ENCODE results near the gene CLIC6.
A peak's percentile ranks its signal among the peaks of the same experiment; 100 is the strongest.
"Not testable (repeated sequence)": the region's sequence is repeated elsewhere in the genome, so short reads cannot be mapped to it uniquely, and the experiment has no call there.

CLIC6 gene

DNA sequence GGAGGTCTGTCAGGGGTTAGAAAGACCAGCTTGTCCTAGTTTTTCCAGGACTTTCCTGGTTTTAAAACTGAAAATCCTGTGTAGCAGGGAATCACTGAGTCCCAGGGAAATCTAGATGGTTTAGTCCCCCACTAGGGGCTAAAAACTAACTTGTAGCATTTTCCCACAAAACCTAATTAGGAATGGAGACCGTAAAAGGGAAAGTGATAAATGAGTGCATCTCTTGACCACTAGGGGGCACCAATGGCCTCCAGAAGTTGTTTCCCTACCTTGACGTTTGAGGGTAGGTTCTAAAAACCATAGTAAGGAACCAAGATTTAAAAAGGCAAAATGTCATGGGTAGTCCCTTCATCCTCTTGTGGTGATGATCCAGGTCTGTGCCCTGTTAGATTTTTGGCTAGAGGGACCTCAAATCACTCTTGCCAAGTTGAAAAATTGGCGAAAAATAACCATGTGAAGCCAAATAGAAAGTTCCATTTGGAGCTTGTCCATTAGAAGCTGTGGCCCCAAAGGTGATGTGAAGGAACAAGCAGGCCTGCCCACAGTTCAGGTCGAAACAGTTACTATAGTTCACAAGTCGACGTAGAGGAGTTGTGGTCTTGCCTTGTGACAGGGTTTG is 24.5 kb downstream of the CLIC6 start:
- DNase-seq: peak; percentile 33

DNA sequence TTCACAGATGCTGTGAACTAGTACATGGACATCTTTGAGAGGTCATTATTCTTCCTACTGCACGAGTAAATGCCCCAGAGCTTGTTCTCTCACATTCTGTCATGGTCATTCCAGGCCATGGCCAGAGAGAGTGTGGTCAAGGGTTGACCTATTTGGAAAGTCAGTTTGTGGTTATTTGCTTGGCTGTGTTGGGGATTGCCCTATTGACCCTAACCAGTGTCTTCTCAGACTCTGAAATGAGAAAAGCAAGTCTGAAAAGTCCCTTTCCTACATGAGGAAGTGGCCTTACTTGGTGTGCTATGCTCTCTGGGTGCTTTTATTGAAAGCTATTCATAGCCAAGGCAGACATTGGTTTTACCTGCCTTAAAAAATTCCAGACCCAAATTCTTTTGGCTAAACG is 26.6 kb downstream of the CLIC6 start:
- no peak for DNase-seq

DNA sequence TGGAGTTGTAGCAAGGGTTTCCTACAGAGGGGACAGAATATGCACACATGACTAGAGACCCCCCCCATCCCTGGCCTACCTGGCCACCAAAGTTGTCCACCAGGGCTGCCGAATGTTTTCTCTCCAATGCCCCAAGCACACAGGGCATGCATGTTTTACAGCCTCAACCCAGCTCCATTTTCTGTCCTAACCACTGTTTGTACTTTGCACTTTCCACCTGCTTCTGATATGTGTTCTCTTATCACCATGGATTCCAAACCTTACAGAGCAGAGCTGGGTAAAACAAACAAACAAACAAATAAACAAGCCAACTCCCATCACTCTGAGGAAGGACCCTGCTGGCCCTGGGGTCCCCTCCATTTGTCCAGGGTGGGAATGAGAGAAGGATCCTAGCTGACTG is 27.3 kb downstream of the CLIC6 start:
- DNase-seq: no peak

DNA sequence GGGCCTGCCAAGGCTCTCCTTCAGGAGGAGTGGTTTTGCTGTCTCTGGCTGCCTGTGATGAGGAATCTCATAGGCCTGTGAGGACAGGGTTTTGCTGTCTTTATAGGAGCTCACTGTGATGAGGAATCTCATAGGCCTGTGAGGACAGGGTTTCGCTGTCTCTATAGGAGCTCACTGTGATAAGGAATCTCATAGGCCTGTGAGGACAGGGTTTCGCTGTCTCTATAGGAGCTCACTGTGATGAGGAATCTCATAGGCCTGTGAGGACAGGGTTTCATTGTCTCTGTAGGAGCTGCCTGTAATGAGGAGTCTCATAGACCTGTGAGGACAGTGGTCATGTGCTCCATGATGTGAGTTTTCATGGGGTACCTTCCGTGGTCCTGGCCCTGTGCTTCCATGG is 29.0 kb downstream of the CLIC6 start:
- no peak for DNase-seq

DNA sequence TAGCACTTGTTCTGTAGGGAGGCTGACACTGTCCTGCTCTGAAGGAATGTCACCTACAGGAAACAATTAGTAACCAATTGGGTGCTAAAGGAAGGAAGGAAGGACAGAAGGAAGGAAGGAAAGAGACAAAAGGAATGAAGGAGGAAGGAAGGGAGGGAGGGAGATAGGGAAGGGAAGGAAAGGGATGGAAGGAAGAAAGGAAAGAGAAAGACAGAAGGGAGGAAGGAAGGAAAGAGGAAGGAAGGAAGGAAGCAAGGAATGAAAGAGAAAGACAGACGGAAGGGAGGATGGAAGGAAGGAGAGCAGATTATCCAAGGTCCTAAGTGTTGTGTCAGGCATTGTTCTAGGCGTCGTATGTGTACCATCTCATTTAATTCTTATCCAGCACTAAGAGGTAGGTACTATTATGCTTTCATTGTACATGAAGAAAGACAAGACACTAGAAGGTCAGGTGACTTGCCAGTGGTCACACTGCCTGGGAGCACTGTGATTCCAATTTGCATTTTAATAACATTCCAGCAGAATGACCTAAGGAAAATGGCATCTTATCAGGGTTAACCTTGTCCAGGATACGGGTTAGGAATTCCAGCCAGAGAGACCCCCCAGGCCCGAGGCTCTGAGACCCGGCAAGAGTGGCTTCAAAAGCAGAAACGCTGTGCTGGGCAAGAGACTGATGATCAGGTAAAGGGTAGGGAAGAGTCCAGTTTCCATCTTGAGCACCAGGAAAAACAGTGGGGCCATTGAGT is 29.6 kb downstream of the CLIC6 start:
- DNase-seq: no peak

DNA sequence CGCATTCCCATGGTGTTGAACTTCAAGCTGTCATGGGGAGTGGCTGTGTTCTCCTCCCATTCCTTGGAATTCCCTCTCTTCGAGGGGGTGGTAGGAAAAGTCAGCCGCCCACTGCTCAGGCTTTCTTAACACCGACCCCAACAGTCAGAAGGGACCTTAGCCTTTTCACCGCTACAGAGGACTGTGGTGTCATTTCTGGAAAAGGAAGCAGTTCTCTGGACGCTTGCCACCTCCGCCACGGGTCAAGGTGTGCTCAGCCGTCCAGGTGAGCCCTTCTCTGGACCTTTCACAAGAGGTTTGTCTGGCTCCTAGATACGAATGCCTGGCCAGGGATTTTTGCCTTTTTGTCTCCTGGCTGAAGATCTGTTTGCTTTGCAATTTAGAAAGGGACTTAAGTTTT is 31.8 kb downstream of the CLIC6 start:
- DNase-seq: no peak

DNA sequence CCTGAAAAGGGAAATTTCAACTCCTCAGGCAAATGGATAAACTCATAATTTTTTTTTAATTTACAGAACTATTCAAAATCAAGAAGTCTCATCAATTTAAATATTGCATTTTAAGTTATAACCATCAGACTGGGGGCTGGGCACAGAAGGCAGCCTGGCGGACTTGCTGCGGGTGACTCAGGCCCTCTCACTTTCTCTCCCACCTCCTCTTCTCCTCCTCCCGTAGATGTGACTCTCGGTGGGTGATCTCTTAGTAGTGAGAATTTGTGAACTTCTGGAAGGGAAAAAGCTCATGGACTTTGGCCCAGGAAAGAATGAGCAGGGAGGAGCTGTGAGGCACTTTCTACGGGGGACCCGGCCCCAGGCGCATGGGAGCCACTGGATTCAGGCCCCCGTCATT is 32.9 kb downstream of the CLIC6 start:
- DNase-seq: no peak

DNA sequence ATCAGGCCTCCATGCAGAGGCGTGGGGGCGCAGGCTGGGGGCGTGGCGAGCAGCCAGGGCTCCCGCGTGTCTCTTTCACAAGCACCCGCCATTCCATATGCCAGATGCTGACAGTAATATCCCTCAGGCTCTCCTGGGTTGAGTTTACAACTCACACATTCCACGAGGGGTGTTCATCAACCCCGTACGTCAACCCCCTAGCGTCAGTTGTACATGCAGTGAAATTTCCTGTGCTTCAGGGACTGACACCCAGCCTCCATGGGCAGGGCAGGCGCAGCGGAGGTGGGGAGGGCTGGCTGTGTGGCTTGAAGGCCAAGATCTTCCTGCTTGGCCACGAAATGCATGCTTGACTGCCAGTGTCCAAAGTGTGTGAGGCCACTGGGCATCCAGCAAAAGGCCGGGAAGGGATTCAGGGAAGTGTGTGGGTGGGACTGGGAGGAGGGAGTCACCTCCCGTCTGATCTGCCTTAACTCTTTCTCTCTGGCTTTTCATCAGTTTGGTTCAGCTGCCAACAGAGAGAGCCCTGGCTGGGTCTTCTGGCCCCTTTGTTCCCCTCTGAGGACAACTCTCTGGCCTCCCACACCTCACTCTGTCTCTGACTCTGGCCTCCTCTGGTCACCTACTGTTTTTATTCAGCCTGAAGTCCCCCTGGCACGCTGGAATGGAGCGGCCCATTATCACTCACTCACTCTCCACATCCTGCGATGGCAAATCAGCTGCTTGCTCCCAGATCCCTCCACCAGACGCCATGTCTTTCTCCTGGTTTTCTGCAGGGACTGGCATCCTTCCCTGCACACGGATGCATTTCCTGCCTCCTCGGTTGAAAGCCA is 33.8 kb downstream of the CLIC6 start:
- no peak for DNase-seq

DNA sequence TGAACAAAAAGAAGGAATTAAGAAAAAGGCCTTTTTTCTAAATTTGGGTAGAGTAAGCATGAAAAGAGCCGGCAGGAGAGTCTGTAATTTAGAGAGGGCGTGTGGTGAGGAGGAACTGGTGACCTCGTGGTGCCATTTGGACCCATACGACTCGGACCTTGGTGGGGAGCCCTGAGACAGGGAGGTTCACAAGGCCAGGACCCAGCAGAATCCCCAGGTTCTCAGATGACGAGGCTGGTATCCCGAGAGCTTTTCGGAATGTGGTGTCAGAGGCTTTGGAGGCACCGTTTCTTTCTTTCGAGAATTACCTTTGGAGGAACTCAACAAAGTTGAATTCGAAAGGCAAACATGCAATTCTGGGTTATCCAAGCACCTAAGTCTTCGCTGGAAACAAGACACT is 34.8 kb downstream of the CLIC6 start:
- no peak for DNase-seq

DNA sequence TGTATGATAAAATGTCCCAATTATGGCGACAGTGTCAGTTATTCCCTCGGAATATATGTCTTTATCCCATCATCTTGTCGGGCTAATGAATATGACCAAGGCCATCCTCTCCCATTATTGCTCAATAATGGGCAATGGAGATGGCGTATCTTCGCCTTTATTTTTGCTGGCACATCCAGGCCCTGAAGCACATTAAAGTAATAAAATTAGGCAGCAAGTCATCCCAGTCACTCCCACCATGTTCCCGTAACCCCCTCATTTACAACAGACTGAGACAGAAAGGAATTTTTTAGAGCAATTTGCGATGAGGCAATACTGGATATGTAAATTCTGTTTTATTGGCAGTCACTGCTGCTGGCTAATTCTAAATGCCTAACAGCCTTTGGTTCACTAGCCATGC is 35.3 kb downstream of the CLIC6 start:
- no peak for DNase-seq

DNA sequence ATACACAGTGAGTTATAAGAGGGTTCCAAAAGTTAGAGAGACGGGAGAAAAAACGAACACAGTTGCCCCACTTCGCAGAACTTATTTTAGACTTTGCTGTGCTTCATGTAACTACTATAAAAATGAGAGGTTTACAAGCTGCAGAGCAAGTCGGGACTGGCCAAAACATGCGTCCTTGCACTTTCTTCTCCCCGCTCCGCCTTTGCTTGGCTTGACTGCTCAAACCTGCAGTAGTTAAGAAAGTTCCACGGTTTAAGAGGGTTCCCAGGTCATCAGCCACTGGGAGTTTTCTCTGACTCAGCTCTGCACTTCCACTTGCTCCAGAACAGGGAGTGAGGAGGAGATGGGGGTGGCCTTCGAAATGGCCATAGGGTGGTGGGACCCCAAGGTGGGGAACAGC is 36.2 kb downstream of the CLIC6 start:
- no peak for DNase-seq

DNA sequence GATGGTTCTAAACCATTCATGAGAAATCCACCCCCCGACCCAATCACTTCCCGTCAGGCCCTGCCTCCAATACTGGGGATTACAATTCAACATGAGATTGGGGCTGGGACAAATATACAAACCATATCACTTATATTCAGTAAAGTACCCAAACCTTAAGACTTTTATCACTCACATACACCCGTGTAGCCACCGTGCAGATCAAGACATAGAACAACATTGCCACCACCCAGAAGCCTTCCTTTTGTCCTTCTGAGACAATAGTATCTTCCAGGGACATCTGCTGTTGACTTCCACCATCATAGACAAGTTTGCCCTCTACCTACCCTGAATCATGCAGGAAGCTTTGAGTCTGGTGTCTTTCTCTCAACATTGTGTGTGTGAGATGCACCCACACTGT is 37.5 kb downstream of the CLIC6 start:
- no peak for DNase-seq

DNA sequence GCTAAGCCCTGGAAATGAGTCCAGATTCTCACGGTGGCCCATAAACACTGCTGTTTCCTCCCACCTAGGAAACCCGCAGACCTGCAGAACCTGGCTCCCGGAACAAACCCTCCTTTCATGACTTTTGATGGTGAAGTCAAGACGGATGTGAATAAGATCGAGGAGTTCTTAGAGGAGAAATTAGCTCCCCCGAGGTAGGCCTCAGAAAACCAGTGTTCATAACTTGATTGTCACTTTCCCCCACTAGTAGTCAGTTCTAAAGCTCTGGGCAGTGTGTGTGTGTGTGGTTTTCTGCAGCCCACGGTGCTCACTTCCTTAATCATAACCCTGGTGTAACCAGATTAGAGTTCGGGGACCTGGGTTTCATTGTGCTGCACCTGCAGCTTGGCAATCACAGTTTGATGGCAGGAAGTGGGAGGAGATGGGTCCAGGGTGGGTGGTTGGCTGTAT is 39.1 kb downstream of the CLIC6 start:
- DNase-seq: peak; percentile 61

DNA sequence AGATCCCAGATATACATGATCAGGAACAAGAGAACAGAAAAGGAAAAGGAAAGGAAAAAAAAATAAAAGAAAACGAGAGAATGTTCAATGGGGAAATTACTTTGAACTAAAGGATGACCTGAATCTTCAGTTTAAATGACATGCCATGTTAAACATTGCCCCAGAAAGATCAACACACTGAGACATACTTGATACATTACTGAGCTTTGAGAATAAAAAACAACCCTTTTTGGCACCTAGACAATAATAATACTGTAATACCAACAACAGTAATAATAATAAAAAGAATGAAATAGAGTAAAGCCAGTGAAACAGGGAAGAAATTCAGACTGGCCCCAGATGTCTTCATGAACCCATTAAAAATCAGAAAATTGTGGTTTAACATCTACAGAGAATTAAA is 44.8 kb downstream of the CLIC6 start:
- no peak for DNase-seq

DNA sequence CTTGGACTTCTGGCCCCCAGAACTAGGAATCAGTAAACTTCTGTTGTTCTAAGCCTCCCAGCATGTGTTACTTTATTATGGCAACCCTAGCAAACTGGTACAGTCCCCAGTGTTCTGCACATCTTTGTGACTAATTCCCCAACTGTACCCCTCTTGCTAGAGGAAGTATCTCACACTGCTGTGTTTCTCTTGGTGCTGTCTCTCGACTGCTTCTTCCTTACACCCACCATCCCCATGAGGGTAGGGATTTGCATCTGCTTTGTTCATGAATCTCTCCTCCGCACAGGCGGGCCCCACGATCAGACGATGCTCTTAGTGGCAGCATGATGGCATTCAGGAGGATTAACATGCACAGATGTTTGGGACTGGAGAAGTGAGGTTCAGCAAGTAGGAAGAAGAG is 46.7 kb downstream of the CLIC6 start:
- DNase-seq: no peak

DNA sequence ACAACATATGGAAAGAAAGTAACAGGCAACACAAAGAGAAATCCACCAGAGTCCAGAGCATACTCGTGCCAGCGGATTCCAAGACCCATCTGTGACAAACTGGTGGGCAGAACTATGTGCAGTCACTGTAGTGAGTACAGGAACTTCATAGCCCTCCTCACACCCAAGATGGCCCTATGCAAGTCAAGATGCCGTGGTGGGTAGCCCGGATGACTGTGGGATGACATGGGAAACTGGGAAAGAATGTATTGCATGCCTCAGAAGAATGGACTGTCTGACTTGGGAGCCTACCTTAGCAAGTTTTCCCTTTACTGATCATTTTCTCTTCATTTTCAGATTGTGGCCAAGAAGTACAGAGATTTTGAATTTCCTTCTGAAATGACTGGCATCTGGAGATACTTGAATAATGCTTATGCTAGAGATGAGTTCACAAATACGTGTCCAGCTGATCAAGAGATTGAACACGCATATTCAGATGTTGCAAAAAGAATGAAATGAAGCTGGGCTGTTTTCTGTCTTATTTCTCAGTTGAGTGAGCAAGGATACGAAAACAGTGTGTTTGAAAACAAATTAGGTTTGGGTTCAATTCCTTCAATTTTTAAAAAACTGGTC is 47.3 kb downstream of the CLIC6 start:
- DNase-seq: no peak

DNA sequence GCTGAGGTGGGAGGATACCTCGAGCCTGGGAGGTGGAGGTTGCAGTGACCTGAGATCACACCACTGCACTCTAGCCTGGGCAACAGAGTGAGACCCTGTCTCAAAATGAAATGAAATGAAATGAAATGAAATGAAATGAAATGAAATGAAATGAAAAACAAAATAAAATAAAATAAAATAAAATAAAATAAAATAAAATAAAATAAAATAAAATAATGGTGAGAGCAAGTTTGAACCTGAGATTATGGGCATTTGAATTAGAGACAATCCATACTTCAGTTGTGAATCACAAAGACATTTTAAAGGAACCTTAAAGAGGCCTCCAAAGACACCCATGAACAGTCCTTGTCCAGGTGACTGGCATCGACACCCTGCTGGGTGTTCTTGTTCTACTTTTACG is 49.7 kb downstream of the CLIC6 start:
- DNase-seq: not testable (repeated sequence)

DNA sequence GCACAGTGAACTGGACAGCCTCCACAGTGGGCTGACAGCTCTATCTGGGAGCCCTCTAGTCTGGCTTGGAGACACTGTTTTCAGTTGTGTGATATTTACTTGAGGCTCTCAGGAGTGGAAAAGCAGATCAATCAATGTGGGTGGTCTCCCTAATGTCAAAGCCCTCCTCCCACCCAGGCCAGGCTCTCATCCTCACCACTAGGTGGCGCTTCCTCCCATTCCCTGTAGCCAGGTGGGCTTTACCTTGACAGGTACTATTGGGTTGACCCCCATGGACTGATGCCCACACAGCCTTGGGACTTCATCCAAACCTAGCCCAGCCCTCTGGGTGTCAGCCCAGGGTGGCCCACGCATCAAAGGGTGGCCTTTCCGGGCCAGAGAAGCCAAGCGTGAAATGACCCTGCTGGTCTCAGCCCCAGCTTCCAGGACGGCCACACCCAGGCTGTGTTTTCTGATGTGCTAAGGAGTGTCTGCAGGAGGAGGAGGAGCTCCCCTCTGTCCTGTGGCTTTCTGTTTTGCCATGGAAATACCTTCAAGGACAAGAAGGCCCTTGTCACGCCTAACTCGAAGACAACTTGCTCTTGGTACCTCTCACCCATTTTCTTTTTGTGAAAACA is 54.0 kb downstream of the CLIC6 start:
- DNase-seq: peak; percentile 22

DNA sequence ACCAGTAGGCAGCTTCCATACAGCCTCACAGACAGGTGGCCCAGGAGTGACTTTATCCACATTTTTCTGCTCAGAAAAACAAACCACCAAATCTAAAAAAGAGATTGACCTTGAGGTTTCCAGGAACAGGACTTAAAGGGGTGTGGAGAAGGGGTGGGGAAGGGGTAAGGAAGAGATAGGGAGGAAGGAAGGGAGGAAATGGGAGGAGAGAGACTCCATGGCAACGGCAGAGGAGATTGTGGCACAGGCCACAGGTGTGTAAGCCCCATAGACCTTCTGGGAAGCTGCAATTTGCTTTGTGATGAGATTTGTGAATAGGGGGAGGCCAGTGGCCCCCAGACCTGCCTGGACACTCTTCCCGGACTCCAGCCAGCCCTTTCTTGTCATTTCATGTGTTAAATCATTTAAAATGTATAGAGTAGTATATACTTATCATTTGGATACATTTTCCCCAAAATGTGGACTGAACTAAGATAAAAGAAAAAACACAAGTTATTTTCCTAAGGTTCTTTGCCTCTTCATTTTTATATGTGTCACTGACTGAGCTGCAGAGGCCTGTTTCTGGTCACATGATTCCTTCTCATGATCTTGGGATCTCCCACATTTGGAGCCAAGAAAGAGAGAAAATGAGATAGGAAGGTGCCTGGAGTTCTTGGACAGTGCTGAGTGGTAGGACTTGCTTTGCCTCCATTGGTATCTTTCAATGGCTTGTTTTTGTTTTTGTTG is 55.5 kb downstream of the CLIC6 start:
- no peak for DNase-seq

DNA sequence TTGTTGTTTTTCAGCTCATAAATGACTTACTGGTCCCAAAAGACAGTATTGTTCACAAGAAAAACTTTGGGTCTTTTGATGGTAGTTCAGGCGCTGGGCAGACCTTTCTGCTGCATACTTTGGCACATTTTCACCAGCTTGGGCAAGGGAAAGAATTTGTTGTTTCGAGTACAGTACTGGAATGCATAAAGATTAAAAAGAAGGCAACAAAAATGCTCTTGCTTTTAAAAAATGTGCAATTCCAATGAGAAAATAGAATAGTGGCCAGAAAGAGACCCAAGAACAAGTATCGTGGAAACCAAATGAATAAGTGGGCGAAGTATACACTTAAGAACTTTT is 56.0 kb downstream of the CLIC6 start:
- DNase-seq: no peak

DNA sequence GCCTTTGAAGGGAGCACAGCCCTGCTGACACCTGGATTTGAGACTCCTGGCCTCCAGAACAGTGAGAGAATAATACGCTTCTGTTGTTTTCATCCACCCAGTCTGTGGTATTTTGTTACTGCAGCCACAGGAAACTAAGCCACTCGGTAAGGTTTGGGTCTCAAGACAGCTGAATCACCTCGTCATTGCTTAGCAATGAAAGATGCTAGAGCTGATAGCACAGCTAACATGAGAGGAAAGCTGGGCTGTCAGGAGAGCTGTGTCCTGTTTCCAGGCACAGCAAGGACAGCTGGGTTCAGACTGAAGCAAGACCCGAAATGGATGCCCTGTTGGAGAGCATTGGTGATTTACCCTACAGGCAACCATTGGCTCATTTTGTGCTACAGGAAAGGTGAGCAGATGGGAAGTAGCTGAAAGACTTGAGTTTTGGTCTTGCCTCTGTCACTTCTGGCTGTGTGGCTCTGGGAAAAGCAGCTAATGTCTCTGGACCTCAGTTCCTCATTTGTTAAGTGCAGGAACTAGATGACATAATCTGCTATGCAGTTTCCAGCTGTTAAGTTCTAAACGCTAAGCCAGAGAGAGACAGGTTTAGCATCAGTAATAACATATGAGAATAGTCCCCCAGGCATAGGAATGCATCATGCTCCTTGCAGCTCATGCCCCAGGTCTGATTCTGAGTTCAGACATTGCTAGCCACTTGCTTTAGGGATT is 58.0 kb downstream of the CLIC6 start:
- no peak for DNase-seq

DNA sequence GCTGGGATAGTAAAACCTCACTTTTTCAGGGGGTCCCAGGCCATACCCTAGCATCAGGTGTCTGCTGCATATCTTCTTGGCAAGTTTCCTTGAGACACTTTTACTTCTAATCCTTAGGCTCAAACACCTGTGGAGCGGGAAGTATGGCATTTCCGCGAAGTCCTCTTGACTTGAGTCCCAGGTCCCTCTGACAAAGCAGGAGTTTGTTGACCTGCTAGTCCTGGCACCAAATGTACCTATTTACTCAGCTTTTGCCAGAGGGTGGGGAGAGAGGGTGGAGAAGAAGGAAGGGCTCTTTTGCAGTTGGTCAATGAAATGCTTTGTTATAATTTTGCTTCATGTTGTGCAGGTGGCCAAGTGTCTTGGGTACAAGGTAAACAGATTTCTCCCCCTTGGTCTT is 59.7 kb downstream of the CLIC6 start:
- DNase-seq: no peak
